PC-3 (cell line): ENCODE measurements around the gene PRKAG3. TPM values are rescaled to one million over a fixed set of nuclear protein-coding genes. Genes with fewer than 3 reads are reported as not detected.

Experiments
- ATAC-seq: fragments of 200-7000 bp; cut with Tn5 transposase; 2 replicates; pipeline ENCODE4 v1.9.1; 2020; ENCODE audit warnings: mild to moderate bottlenecking, moderate library complexity
- BruUV-seq: library from RNA; stranded (reverse); fragments of 400-500 nt; replicated peaks from 2 replicates; lab custom pipeline; 2021; lab: Mats Ljungman, UMichigan
- CTCF ChIA-PET: fragments of 300-600 bp; sonication (Branson Sonifier 250); formaldehyde crosslinking; loops from one replicate; lab custom pipeline; 2022; ENCODE audit warnings: antibody characterized with exemption; lab: Charles Lee
- POLR2A ChIA-PET: fragments of 300-600 bp; sonication (Branson Sonifier 250); formaldehyde crosslinking; loops from one replicate; lab custom pipeline; 2022; ENCODE audit warnings: antibody characterized with exemption; ENCODE audit not compliant: unreplicated experiment; lab: Charles Lee
- DNase-seq: peaks from one replicate; pipeline ENCODE4 v3.0.0-alpha.2; 2015
- H2AFZ ChIP-seq: fragments of 300-600 bp; sonication (generic); 2 replicates; pipeline ENCODE4 v1.6.0; 2016; ENCODE audit warnings: antibody characterized with exemption, low read length
- H3F3A ChIP-seq: fragments of 300-600 bp; sonication (generic); one replicate; pipeline ENCODE4 v1.6.0; 2017; ENCODE audit warnings: antibody characterized with exemption, low read length, control low read depth, mild to moderate bottlenecking; ENCODE audit not compliant: unreplicated experiment
- H3K27ac ChIP-seq: fragments of 300-600 bp; sonication (generic); 2 replicates; pipeline ENCODE4 v1.5.1; 2016; ENCODE audit warnings: mild to moderate bottlenecking, low read length
- H3K27me3 ChIP-seq: fragments of 300-600 bp; sonication (generic); 2 replicates; pipeline ENCODE4 v1.6.1; 2016; ENCODE audit warnings: low read length, mixed read lengths
- H3K36me3 ChIP-seq: fragments of 300-600 bp; sonication (generic); 2 replicates; pipeline ENCODE4 v1.6.1; 2016; ENCODE audit warnings: low read depth, mixed run types, low read length, mixed read lengths
- H3K4me1 ChIP-seq: fragments of 300-600 bp; sonication (generic); 2 replicates; pipeline ENCODE4 v1.5.1; 2016; ENCODE audit warnings: low read length; ENCODE audit not compliant: insufficient read depth
- H3K4me2 ChIP-seq: fragments of 300-600 bp; sonication (generic); 2 replicates; pipeline ENCODE4 v1.6.0; 2016; ENCODE audit warnings: low read length
- H3K4me3 ChIP-seq: fragments of 300-600 bp; sonication (generic); 2 replicates; pipeline ENCODE4 v1.5.1; 2016; ENCODE audit warnings: mild to moderate bottlenecking, low read length, mixed read lengths
- H3K79me2 ChIP-seq: fragments of 300-600 bp; sonication (generic); 2 replicates; pipeline ENCODE4 v1.6.1; 2017; ENCODE audit warnings: low read length, mixed read lengths
- H3K9ac ChIP-seq: fragments of 300-600 bp; sonication (generic); 2 replicates; pipeline ENCODE4 v1.6.0; 2016; ENCODE audit warnings: mild to moderate bottlenecking, low read length
- H3K9me2 ChIP-seq: fragments of 300-600 bp; sonication (generic); replicated peaks from 2 replicates; pipeline ENCODE4 v1.6.1; 2016; ENCODE audit warnings: mixed run types, low read length, mixed read lengths
- H3K9me3 ChIP-seq: fragments of 300-600 bp; sonication (generic); 2 replicates; pipeline ENCODE4 v1.6.1; 2016; ENCODE audit warnings: low read length, mixed read lengths
- H4K20me1 ChIP-seq: fragments of 300-600 bp; sonication (generic); 2 replicates; pipeline ENCODE4 v1.6.1; 2016; ENCODE audit warnings: low read length, mixed read lengths
- CTCF ChIP-seq: fragments of 300-600 bp; sonication (generic); conservative IDR thresholded peaks from 2 replicates; pipeline ENCODE4 v1.5.1; 2017; ENCODE audit warnings: antibody characterized with exemption, low read depth, mild to moderate bottlenecking, low read length
- EZH2 ChIP-seq: fragments of 300-600 bp; sonication (generic); IDR thresholded peaks from one replicate; pipeline ENCODE4 v1.6.1; 2017; ENCODE audit warnings: antibody characterized with exemption, mild to moderate bottlenecking, low read length; ENCODE audit not compliant: unreplicated experiment
- EZH2phosphoT487 ChIP-seq: fragments of 300-600 bp; sonication (generic); IDR thresholded peaks from 2 replicates; pipeline ENCODE4 v1.6.1; 2018; ENCODE audit warnings: mild to moderate bottlenecking, antibody characterized with exemption, low read length, borderline replicate concordance
- intact Hi-C: fragments of 100-400 bp; cut with micrococcal nuclease; formaldehyde crosslinking; loops from 2 replicates; pipeline ENCODE4 v1.9.0; 2023
- total RNA-seq: library from RNA; depleted of rRNA; stranded (reverse); fragments of >200 nt; gene quantifications from 2 replicates; pipeline ENCODE4 v1.2.3, GENCODE V29; 2014

The PRKAG3 gene
- total RNA-seq, 1 experiment from 2014 or later = not detected

- no peaks in the 10 kb centered on the region for H4K20me1 ChIP-seq
- H2AFZ ChIP-seq = no peak overlapping the region
- no peaks in the 10 kb centered on the region for H3K79me2 ChIP-seq
- TF ChIP-seq CTCF = no peak
- TF ChIP-seq EZH2 = no peak
- no peak for TF ChIP-seq EZH2phosphoT487
- H3F3A ChIP-seq = no peaks in the 10 kb centered on the region
- H3K9me2 ChIP-seq = no peaks in the 10 kb centered on the region
- no peak overlapping the region for H3K27ac ChIP-seq
- no peak for DNase-seq
- H3K4me2 ChIP-seq = no peak overlapping the region
- intact Hi-C loops = no loop called here
- POLR2A ChIA-PET = no interaction called here
- no peaks in the 10 kb centered on the region for H3K27me3 ChIP-seq
- no peak for ATAC-seq
- no peak overlapping the region for H3K9ac ChIP-seq
- H3K4me1 ChIP-seq = peaks cover 12% of the 10 kb centered on the region
- no TSS peak for BruUV-seq
- no peak overlapping the region for H3K4me3 ChIP-seq
- H3K36me3 ChIP-seq = no peaks in the 10 kb centered on the region
- H3K9me3 ChIP-seq = 0 out of 2 replicates have a peak, but pooled peaks cover 4% of the 10 kb centered on the region
- CTCF ChIA-PET = no interaction called here
Observed at GRCh38 chr2:218802386-218802994, 29.1 kb downstream of the PRKAG3 start.

- no peaks in the 10 kb centered on the region for H4K20me1 ChIP-seq
- intact Hi-C loops = no loop called here
- DNase-seq (no peak), ATAC-seq (no peak)
- no peak overlapping the region for H3K4me3 ChIP-seq
- H3K27ac ChIP-seq = no peak overlapping the region
- no peak overlapping the region for H3K4me2 ChIP-seq
- no peaks in the 10 kb centered on the region for H3K4me1 ChIP-seq
- TF ChIP-seq EZH2phosphoT487 = no peak
- no peak for TF ChIP-seq EZH2
- TF ChIP-seq CTCF = no peak
- H3K36me3 ChIP-seq = no peaks in the 10 kb centered on the region
- 0 out of 2 replicates have a peak, but pooled peaks cover 4% of the 10 kb centered on the region for H3K9me3 ChIP-seq
- H3K79me2 ChIP-seq = no peaks in the 10 kb centered on the region
- no peaks in the 10 kb centered on the region for H3K27me3 ChIP-seq
- no peak overlapping the region for H2AFZ ChIP-seq
- no peak overlapping the region for H3K9ac ChIP-seq
- no peaks in the 10 kb centered on the region for H3K9me2 ChIP-seq
- POLR2A ChIA-PET = no interaction called here
- CTCF ChIA-PET = no interaction called here
- no peaks in the 10 kb centered on the region for H3F3A ChIP-seq
- BruUV-seq = no TSS peak
Observed at GRCh38 chr2:218799990-218800389, 31.6 kb downstream of the PRKAG3 start.

GRCh38 chr2:218798767-218799504 lies 32.7 kb downstream of the PRKAG3 start:
- intact Hi-C loops = no loop called here
- Histone ChIP-seq H3K27me3 (no peaks in the 10 kb centered on the region), H3K4me1 (no peaks in the 10 kb centered on the region), H3K79me2 (no peaks in the 10 kb centered on the region), H3F3A (no peaks in the 10 kb centered on the region), H3K4me3 (no peak overlapping the region), H3K9me3 (0 out of 2 replicates have a peak, but pooled peaks cover under 1% of the 10 kb centered on the region), H3K4me2 (no peak overlapping the region), H3K9me2 (no peaks in the 10 kb centered on the region), H3K36me3 (no peaks in the 10 kb centered on the region), H2AFZ (no peak overlapping the region), H3K9ac (no peak overlapping the region), H3K27ac (no peak overlapping the region), H4K20me1 (no peaks in the 10 kb centered on the region)
- no peak for ATAC-seq
- no peak for TF ChIP-seq EZH2
- TF ChIP-seq EZH2phosphoT487 = no peak
- TF ChIP-seq CTCF = no peak
- ChIA-PET CTCF (no interaction called here), POLR2A (no interaction called here)
- DNase-seq = no peak
- no TSS peak for BruUV-seq
